Activated naive CD8-positive, alpha-beta T cell (primary cell): Measurements from ENCODE around the gene PHC2.

Experiments
- H3K27ac Mint-ChIP-seq: one replicate; pipeline ENCODE4 v1.8.0; 2021; ENCODE audit warnings: mixed read lengths
- H3K27me3 Mint-ChIP-seq: one replicate; pipeline ENCODE4 v1.8.0; 2021; ENCODE audit warnings: mixed read lengths
- H3K36me3 Mint-ChIP-seq: one replicate; pipeline ENCODE4 v1.8.0; 2021; ENCODE audit warnings: mixed read lengths
- H3K4me1 Mint-ChIP-seq: one replicate; pipeline ENCODE4 v1.8.0; 2021; ENCODE audit warnings: low read depth, mixed read lengths
- H3K4me3 Mint-ChIP-seq: one replicate; pipeline ENCODE4 v1.8.0; 2021; ENCODE audit warnings: mild to moderate bottlenecking, mixed read lengths
- H3K9me3 Mint-ChIP-seq: one replicate; pipeline ENCODE4 v1.8.0; 2021; ENCODE audit warnings: low read depth, mixed read lengths

PHC2 gene

DNA sequence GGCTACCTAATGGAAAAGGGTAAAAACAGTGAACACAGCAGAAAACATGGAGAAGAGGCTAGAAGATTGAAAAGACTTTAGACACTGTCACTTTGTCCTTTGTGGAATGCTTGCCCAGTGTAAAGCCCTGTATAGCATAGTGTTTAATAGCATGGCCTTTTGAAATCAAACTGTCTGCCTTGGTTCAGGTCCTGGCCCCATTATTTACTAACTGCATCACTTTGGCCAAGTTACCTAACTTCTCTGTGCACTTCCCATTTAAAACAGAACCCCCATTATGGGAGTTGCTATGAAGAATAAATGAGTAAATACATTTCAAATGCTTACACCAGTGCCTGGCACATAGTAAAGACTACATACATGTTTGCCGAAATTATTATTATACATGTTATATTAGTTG lies 12.1 kb downstream of the PHC2 start:
- Mint-ChIP-seq H3K27me3 (peaks cover 11% of the 10 kb centered on the region), H3K4me3 (no peak overlapping the region), H3K36me3 (peaks cover 19% of the 10 kb centered on the region)

DNA sequence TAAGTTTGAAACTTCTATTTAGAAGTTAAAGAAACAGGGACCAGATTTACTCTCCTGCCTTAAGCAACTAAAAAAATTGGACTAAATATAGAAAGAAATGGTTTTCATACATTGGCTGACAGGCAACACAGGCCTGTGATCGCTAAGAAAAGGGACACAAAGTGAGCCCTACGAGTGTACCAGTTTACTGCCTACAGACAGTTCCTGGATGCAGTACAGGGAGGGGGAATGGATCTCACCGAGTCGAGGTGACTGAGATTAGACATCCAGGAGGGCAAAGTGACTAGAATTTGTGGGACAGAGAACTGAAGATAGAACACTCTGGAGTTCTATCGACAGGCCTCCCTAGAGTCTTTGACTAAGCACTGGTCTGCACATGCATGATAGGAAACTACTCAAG lies 16.0 kb downstream of the PHC2 start:
- H3K4me1 Mint-ChIP-seq, result no peaks in the 10 kb centered on the region
- peaks cover 14% of the 10 kb centered on the region for H3K27me3 Mint-ChIP-seq
- H3K9me3 Mint-ChIP-seq, result peaks cover 17% of the 10 kb centered on the region
- no peak overlapping the region for H3K4me3 Mint-ChIP-seq
- H3K27ac Mint-ChIP-seq, result no peak overlapping the region
- peaks cover 17% of the 10 kb centered on the region for H3K36me3 Mint-ChIP-seq

More for the DNA sequence above, 12.1 kb downstream of the PHC2 start:
- peaks cover 17% of the 10 kb centered on the region for H3K9me3 Mint-ChIP-seq
- H3K27ac Mint-ChIP-seq, result no peak overlapping the region
- no peaks in the 10 kb centered on the region for H3K4me1 Mint-ChIP-seq

DNA sequence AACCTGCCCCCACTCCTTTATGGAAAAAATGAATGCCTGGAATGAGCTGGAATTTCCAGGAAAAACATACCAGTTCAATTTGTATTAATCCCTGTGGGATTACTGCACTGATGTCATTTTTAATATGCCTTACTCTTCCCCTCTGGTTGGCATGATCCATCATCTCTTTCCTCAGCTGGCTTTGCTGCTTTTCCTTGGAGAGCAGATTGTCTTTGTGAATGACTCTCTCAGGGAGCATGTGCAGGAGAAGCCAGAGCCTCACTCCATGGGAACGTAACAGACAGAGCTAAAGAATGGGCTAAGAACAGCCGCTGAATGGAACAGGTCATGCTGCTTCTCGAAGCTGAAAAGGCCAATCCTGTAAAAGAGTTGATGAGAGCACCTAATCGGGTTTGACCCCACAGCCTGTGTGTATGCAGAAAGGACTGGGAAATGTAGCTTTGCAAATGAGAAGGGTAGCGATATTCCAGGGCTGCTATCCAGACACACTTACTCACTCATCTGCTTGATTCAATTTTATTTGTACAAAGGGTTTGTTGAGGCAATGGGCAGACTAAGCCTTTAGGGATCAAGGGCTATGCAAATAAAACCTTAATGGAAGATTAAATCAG lies 20.7 kb downstream of the PHC2 start:
- Mint-ChIP-seq H3K27me3 (peaks cover 11% of the 10 kb centered on the region), H3K4me3 (no peak overlapping the region), H3K27ac (no peak overlapping the region), H3K9me3 (no peaks in the 10 kb centered on the region), H3K4me1 (no peaks in the 10 kb centered on the region), H3K36me3 (peaks cover 3% of the 10 kb centered on the region)

DNA sequence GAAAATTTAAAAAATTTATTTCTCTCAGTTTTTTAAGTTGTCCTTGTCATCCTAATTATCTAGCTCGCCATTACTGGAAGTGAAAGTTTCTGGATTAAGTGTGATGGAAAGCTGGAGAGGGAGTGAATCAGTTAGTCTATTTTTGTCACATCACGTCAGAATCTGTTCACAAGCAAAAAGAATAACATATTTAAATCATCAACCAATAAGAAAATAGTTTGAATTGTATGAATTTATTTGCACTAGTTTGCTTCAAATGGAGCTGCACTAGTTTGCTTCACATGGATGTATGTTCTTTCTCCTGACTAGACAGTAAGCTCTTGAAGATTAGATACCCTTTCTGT lies 22.8 kb downstream of the PHC2 start:
- no peaks in the 10 kb centered on the region for H3K4me1 Mint-ChIP-seq
- no peak overlapping the region for H3K27ac Mint-ChIP-seq

DNA sequence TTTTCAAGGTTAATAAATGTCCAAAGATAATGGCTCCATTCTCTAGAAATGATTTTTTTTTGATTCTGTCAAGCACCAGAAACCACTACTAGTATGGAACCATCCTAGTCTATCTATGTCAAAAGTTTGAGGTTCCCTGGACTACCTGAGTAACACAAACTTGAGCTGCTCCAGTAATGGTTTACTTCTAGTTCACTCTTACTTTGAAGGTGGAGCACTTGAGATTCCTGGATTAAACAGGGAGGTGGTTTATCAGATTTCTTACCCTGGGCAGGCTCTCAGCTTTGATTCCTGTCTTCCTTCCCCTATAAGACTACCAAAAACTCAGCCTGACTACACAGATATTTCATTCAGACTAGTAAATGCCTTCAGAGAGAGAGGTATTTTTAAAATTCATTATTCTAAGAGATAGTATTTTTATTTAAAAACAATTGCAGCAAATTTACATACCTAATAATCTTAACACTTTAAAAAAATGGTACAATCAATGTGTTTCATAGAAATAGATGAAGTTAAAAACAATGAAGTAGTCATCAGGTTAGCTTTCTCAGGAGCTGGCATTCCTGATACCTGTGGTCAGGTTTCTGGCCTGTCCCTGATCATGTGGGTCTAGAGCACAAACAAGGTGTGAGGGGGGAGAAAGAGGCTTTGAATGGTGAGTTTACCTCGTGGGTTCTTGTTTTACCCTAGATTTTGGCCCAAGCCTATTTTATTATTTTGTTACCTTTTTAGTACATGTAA lies 23.4 kb downstream of the PHC2 start:
- Mint-ChIP-seq H3K4me3 (no peak overlapping the region), H3K4me1 (no peaks in the 10 kb centered on the region), H3K27me3 (peaks cover 15% of the 10 kb centered on the region), H3K36me3 (no peaks in the 10 kb centered on the region), H3K27ac (no peak overlapping the region), H3K9me3 (no peaks in the 10 kb centered on the region)

More for the DNA sequence above, 22.8 kb downstream of the PHC2 start:
- Mint-ChIP-seq H3K4me3 (no peak overlapping the region), H3K27me3 (peaks cover 16% of the 10 kb centered on the region), H3K36me3 (no peaks in the 10 kb centered on the region), H3K9me3 (no peaks in the 10 kb centered on the region)

DNA sequence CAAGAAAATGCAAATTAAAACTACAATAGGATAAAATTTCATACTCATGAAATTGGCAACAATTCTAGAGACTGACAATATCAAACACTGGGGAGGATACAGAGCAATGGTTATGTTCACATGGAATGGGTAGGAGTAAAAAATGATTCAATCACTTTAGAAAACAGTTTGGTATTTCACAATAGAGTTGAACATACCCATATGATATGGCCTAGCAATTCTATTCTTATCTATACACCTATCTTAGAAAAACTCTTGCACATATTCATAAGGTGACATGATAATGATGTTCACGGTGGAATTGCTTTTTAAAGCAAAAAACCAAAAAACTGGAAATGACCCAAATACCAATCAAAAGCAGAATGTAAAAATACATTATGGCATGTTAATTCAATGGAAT lies 28.7 kb downstream of the PHC2 start:
- Mint-ChIP-seq H3K27ac (no peak overlapping the region), H3K9me3 (no peaks in the 10 kb centered on the region), H3K4me3 (no peak overlapping the region), H3K36me3 (no peaks in the 10 kb centered on the region), H3K4me1 (no peaks in the 10 kb centered on the region), H3K27me3 (peaks cover 6% of the 10 kb centered on the region)

DNA sequence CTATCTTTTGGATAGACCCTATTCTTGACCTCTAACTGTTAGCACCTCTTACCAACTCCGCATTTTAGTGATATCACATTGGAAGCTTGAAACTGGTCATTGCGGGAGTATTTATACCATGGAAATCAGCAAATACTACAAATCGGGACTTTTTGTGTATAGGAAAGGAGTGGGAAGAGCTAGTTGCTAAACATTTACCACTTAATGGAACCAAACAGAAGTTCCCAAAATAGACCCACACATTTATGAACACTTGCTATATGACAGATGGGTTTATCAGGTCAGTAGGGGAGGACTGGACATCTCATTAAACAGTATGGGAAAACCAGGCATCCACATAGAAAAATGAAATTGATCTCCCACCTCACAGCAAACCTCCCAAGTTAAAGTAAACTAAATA lies 29.4 kb downstream of the PHC2 start:
- peaks cover 6% of the 10 kb centered on the region for H3K27me3 Mint-ChIP-seq
- H3K27ac Mint-ChIP-seq, result no peak overlapping the region
- peaks cover 4% of the 10 kb centered on the region for H3K4me1 Mint-ChIP-seq
- no peaks in the 10 kb centered on the region for H3K36me3 Mint-ChIP-seq
- no peaks in the 10 kb centered on the region for H3K9me3 Mint-ChIP-seq
- no peak overlapping the region for H3K4me3 Mint-ChIP-seq

DNA sequence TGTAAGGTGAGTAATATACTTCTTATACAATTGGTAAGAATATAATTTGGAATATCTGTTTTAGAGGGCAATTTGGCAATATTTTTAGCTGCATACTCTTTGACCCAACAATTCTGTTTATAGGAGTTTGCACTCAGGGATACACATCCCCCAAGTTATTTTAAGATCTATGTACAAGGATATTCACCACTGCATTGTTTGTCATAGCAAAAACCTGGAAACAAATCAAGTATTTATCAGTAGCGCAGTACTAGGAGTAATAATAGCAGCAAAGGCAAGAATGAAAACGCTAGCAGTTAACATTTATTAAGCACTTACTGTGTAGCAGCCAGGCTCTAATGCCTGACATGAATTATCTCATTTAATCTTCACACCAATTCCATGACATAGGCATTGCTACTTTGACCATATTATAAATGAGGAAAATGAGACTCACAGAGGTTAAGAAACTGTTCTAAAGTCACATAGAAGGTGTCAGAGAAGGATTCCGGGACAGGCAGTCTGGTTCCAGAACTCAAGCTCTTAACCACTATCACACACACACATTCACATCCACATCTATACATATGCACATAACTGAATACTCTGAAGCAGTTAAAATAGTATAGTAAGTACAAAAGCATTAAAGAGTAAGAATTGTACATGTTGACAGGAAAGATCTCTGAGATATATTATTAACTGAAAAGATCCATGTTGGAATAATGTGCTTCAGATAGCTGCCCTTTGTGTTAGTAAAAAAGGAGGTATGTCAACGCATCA lies 30.6 kb downstream of the PHC2 start:
- H3K36me3 Mint-ChIP-seq, result no peaks in the 10 kb centered on the region
- H3K27me3 Mint-ChIP-seq, result peaks cover 8% of the 10 kb centered on the region
- peaks cover 7% of the 10 kb centered on the region for H3K4me1 Mint-ChIP-seq
- H3K9me3 Mint-ChIP-seq, result no peaks in the 10 kb centered on the region
- H3K4me3 Mint-ChIP-seq, result no peak overlapping the region
- H3K27ac Mint-ChIP-seq, result no peak overlapping the region

DNA sequence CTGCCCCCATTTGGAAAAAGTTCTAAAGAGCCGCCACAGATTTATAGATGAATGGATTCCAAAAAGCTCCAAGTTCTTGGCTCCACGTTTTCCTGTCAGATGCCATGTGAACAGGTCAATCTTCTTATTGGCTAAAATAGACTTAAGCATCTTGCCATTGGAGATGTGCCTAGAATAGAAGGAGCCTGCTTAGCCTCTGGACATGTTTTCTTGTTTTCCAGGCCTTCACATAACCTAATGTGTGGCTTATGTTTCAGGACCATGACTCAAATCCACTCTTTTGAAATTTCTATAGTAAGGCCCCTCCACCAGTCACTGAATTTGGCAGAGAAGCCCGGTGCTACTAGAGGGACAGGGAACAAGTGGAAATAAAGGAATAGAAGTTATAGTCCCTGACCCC lies 31.5 kb downstream of the PHC2 start:
- Mint-ChIP-seq H3K4me1 (peaks cover 7% of the 10 kb centered on the region), H3K27me3 (peaks cover 9% of the 10 kb centered on the region), H3K36me3 (no peaks in the 10 kb centered on the region), H3K4me3 (no peak overlapping the region), H3K27ac (no peak overlapping the region), H3K9me3 (no peaks in the 10 kb centered on the region)

DNA sequence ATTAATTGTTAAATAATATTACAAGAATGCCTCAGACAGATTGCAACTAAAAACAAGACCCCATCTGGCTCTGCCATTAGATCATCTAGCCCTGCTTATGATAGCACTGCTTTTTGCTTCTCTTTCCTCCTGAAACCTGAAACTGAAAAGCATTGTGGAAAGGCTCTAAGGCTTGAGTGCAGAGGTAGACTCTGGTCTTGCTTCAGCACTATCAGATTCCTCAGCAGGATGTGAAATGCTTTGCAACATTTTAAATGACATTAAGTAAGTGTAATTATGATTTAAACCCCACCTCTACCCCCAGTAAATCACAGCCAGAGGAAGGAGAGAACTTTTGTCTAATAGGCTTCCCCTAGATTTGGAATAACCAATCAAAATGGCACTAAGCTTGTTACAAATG lies 32.9 kb downstream of the PHC2 start:
- Mint-ChIP-seq H3K9me3 (no peaks in the 10 kb centered on the region), H3K27me3 (peaks cover 5% of the 10 kb centered on the region), H3K27ac (no peak overlapping the region), H3K4me3 (no peak overlapping the region), H3K4me1 (peaks cover 7% of the 10 kb centered on the region), H3K36me3 (no peaks in the 10 kb centered on the region)

DNA sequence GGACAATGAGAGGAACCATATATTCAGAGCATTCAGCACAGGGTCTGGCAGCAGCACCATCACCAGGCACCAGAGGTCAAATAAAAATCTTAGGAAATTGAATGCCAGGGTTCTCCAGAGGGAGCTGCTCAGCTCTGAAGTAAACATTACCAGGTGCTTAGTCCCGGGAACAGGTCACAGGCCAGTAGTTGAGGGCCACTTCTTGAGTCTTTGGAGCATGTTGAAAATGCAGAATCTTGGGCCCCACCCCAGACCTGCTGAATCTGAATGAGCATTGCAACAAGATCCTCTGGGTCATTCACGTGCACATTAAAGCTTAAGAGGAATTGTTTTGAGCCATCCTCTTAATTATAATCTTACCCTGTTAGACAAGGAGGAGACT lies 33.8 kb downstream of the PHC2 start:
- peaks cover 5% of the 10 kb centered on the region for H3K27me3 Mint-ChIP-seq
- no peak overlapping the region for H3K27ac Mint-ChIP-seq
- peaks cover 7% of the 10 kb centered on the region for H3K4me1 Mint-ChIP-seq
- no peaks in the 10 kb centered on the region for H3K9me3 Mint-ChIP-seq
- H3K4me3 Mint-ChIP-seq, result no peak overlapping the region
- H3K36me3 Mint-ChIP-seq, result no peaks in the 10 kb centered on the region

DNA sequence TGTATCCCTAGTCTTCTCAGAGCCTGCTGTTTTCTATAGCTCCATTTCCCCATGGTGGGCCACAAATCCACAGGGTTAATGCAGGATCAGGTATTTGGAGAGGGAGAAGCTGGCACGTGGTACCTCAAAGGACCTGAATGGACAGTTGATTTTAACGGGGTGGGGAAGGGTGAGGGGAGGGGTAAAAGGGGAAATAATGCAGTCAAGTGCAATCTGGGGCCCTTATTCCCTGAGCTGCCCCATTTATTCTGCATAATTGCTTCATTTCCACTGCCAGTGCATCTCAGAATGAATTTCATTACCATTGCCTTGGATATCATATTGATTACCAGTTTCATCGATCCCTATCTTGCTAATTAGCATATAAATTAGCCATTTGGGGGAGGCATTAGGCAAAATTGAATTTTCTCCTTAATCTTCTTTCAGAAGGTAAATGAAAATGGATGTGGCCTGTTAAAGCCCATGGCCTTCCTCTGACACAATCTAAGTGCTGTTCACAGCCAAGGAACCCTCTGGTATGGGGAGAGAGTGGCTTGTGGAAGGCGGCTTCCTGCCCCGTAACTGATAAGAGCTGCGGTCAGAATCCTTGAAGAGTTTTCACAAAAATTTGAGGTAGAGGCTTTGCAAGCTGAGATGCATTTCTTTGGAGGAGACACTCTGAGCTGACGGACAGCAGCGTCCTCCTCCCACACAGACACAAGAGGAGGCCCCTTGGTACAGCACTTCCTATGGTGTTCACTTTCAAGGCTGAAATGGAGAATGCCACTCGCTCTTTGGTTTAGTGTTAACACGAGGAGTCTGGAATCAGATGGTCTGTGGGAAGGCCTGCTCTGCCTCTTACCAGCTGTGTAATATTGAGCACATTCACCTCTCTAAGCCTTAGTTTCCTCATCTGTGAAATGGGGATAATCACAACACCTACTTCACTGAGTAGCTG lies 34.4 kb downstream of the PHC2 start:
- peaks cover 7% of the 10 kb centered on the region for H3K4me1 Mint-ChIP-seq
- no peaks in the 10 kb centered on the region for H3K9me3 Mint-ChIP-seq
- no peak overlapping the region for H3K4me3 Mint-ChIP-seq
- H3K27ac Mint-ChIP-seq, result no peak overlapping the region
- H3K27me3 Mint-ChIP-seq, result peaks cover 6% of the 10 kb centered on the region
- no peaks in the 10 kb centered on the region for H3K36me3 Mint-ChIP-seq

DNA sequence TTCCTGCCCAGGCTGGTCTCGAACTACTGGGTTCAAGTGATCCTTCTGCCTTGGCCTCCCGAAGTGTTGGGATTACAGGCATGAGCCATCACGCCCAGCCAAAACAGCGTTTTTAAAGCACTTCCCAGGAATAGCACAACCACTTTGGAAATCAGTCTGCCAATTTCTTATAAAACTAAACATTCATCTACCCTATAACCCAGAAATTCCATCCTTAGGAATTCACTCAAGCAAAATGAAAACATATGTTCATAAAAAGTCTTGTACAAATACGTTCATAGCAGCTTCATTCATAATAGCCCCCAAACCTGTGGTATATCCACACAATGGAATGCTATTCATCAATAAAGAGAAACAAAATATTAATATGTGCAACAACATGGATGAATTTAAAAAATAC lies 36.1 kb downstream of the PHC2 start:
- no peak overlapping the region for H3K27ac Mint-ChIP-seq
- H3K9me3 Mint-ChIP-seq, result no peaks in the 10 kb centered on the region
- peaks cover 4% of the 10 kb centered on the region for H3K27me3 Mint-ChIP-seq
- no peak overlapping the region for H3K4me3 Mint-ChIP-seq
- H3K4me1 Mint-ChIP-seq, result peaks cover 7% of the 10 kb centered on the region
- no peaks in the 10 kb centered on the region for H3K36me3 Mint-ChIP-seq

DNA sequence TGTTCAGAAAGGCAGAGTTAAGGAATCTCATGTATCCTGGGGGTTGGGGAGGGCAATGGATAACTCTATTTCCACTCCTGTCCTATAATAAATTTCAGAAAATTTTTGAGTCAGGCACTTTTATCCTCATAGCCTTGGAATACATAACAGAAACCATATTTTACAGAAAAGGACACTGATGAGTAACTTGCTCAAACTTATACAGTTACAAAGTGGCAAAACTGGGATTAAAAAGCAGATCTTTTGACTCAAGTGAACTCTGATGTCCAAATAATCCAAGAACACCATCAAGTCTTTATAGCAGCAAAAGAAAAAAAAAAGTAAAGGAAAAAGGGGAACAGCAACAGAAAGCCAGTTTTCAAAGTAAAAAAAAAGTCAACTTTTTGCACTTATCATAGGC lies 36.9 kb downstream of the PHC2 start:
- Mint-ChIP-seq H3K4me3 (no peak overlapping the region), H3K9me3 (no peaks in the 10 kb centered on the region), H3K4me1 (peaks cover 7% of the 10 kb centered on the region), H3K27ac (no peak overlapping the region), H3K36me3 (no peaks in the 10 kb centered on the region), H3K27me3 (peaks cover 4% of the 10 kb centered on the region)

DNA sequence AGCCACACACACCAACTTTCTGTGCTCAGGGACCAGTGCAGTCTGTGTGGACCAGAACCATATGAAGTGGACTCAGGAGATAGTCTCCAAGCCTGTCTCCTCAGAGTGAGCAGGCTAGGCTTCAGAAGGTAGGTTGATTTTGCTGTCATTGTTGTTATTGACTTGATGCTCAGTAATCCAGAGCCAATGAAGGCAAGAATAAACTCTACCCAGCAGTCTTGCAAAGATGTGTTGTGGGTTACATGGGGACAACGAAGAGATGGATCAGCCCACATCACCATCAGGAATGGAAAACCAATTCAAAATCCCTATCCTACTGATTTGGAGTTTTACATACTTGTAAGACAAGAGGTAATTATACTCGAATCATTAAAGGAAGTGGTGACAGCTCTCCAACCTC lies 37.4 kb downstream of the PHC2 start:
- Mint-ChIP-seq H3K4me1 (peaks cover 7% of the 10 kb centered on the region), H3K36me3 (no peaks in the 10 kb centered on the region), H3K27me3 (peaks cover 4% of the 10 kb centered on the region), H3K4me3 (no peak overlapping the region), H3K9me3 (no peaks in the 10 kb centered on the region), H3K27ac (no peak overlapping the region)
